Adrenal gland (tissue), 5 donors: ENCODE data around the gene TAS2R16.

Experiments used
- CTCF ChIP-seq, 6 experiments: fragments of 450-650 bp in 4 of 6; fragments of 200-600 bp in 2 of 6; sonication (generic) in 1 of 6; IDR thresholded peaks; 1 replicate in 5 of 6; 2 replicates in 1 of 6; pipeline versions ENCODE4 v1.5.1 to v1.8.0; 2016 to 2021; ENCODE audit warnings: antibody characterized with exemption in 6 of 6, mild to moderate bottlenecking in 2 of 6, moderate library complexity in 1 of 6
- POLR2A ChIP-seq, 2 donors: fragments of 450-650 bp; IDR thresholded peaks; one replicate each; pipeline ENCODE4 v1.6.1; 2017; ENCODE audit warnings: antibody characterized with exemption in 2 of 2, mild to moderate bottlenecking in 2 of 2, moderate library complexity in 1 of 2
- donor health status: DM: no; HTN: no; CAD: no.

DNA sequence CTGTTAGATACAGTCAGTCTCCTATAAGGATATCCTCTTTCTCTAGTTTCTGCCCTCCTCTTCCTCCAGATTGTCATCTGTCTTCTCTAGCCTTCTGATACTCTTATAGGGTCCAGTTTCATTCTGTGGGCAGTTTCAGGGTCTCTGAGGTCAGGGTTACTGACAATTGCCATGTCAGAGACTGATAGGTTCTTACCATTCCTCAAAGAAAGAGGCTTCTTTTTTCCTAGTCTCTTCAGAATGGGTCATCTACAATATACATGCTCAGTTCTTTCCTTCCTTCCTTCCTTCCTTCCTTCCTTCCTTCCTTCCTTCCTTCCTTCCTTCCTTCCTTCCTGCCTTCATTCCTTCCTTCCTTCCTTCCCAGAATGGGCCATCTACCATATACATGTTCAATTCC lies 48.1 kb upstream of the TAS2R16 start:
- TF ChIP-seq CTCF (IDR thresholded peaks at IDR 0.05) (no peak), POLR2A (IDR thresholded peaks at IDR 0.05) (no peak)
